ENCODE measurements around the gene ZYX. TPM values are rescaled to one million over a fixed set of nuclear protein-coding genes. Genes with fewer than 3 reads are reported as not detected.

ZYX gene
- total RNA-seq, 2 experiments from 2014 or later: 179 to 192 TPM

DNA sequence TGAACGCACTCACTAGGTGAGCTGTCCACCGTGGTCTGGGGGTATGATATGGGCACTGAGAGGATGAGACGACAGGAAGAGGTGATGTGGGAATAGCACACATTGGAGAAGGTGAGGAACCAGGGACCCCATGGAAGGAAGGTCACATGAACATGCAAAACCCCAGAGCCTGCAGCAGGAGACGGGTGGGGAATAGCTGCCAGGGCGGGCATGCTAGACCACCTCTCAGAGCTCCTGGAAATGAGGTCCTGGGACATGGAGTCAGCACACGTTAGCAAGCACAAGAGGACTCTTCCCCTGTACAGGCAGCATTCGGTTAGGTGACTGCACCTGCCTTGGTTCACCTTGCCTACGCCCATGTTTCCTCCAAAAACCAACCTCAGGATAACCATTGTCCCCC is 26.8 kb upstream of the ZYX start:
- ChIA-PET CTCF (interaction anchor here (0.9 to 1.2 kb wide), 2 partner anchors 9 to 63 kb away, joined by 3 to 5 read pairs; no protein-coding TSS in a partner anchor), POLR2A (no interaction called here)
- Mint-ChIP-seq H3K27ac (no peak overlapping the region), H3K4me1 (ENCODE audit: low read depth) (no peaks in the 10 kb centered on the region), H3K4me3 (no peak overlapping the region), H3K9me3 (ENCODE audit: insufficient read depth) (no peaks in the 10 kb centered on the region), H3K36me3 (ENCODE audit: low read depth) (no peaks in the 10 kb centered on the region), H3K27me3 (ENCODE audit: low read depth) (peaks cover 12% of the 10 kb centered on the region)
- DNase-seq (no peak), ATAC-seq (no peak)

DNA sequence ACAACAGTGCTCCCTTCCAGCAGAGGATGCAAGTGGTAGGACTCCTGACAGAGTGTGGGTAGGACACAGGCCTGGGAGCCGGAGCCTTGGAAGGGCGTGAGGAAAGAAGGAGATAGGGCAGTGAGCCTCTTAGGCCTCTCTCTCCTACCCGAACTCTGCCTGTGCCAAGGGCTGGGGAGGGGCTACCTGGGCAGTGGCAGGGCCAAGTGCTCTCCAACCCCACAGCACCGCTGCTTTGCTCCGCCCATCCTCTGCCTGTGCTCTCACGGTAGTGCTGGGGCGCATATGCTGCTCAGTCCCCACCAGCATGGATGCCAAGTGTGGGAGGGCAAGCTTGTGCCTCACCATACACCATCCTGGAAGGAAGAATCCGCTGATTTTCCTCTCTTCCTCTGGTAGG is 26.2 kb upstream of the ZYX start:
- Mint-ChIP-seq H3K9me3 (ENCODE audit: insufficient read depth) (no peaks in the 10 kb centered on the region), H3K36me3 (ENCODE audit: low read depth) (no peaks in the 10 kb centered on the region), H3K27ac (peak overlapping the region; percentile 31), H3K27me3 (ENCODE audit: low read depth) (peaks cover 12% of the 10 kb centered on the region), H3K4me3 (no peak overlapping the region), H3K4me1 (ENCODE audit: low read depth) (no peaks in the 10 kb centered on the region)
- no peak for ATAC-seq
- POLR2A ChIA-PET: no interaction called here
- no peak for DNase-seq
- CTCF ChIA-PET: interaction anchor here (0.7 to 2.9 kb wide), 2 partner anchors 10 to 55 kb away, joined by 3 to 8 read pairs; no protein-coding TSS in a partner anchor

DNA sequence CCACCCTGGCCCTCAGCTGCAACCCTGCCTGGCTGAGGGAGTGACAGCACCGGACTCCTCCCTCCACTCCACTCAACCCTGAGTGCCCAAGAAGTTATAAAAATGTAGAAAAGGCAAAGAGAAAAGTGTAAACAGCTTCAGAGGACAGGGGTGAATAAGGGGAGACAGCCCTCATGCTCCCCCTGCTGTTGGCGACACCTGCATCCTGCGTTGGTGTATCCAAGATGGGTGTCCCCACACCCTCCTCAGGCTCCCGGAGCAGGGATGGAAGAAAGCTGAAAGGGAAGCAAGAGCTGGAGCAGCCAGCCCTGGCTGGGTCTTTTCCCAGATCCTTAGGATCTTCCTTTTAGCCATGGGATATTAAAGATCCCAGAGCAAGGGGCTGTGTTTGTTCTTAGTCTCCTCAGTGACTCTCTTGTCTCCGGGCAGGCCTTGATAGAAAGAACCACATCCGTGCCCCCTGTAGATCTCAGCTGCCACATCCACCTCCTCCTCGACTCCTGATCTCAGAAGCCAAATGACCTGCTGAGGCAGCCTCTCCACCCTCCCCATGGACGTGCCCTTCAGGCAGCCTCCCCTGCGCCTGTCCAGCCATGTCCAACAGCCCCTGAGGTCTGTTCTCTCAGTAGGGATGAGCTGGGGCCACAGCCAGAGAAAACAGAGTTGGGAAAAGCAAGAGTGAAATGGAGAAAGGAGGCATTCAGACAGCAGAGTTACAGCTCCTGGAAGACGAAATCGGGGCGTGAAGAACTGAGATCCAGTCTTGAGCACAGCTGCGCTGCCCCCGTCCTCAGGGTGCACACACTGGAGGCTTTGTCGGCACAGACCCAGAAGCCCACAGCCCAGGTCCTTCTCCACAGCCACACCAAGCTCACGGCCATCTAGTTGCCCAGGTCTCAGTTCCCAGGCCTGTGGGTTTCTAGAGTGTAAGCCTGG is 25.4 kb upstream of the ZYX start:
- no peak for DNase-seq
- Mint-ChIP-seq H3K9me3 (ENCODE audit: insufficient read depth) (no peaks in the 10 kb centered on the region), H3K36me3 (ENCODE audit: low read depth) (no peaks in the 10 kb centered on the region), H3K4me1 (ENCODE audit: low read depth) (no peaks in the 10 kb centered on the region), H3K27ac (no peak overlapping the region), H3K27me3 (ENCODE audit: low read depth) (peaks cover 19% of the 10 kb centered on the region), H3K4me3 (no peak overlapping the region)
- ChIA-PET CTCF (interaction anchor here (0.7 to 2.9 kb wide), 4 partner anchors 11 to 115 kb away, joined by 3 to 8 read pairs (median 5); no protein-coding TSS in a partner anchor), POLR2A (no interaction called here)
- ATAC-seq: no peak

DNA sequence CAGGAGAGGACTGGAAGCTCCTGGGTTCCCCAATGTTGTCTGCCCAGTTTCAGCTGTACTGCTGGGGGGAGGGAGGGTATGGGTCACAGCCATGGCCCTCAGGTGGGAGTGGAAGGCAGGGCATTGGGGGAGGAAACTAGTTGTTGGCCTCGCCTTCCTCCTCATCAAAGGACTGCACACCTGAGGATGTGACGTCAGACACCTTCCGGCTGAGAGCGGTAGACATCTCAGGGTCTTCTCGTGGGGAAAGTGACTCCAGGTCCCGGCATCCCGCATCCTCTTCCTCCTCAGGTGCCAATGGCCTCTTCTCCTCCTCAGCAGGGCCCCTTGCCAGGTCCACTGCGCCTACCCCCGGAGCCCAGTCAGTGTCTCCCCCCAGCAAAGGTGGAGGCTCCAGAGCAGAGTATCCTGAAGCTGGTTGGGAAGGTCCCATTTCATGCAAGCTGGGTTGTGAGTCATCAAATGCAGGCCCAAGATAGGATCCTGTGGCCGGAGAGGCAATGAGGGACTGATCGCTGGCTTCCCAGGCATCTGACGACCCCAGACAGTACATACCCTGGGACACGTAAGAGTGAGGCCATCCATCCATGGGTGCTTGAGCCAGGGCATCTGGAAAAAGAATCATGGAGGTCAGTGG is 24.6 kb upstream of the ZYX start:
- H3K4me3 Mint-ChIP-seq: no peak overlapping the region
- no peaks in the 10 kb centered on the region for H3K4me1 Mint-ChIP-seq (ENCODE audit: low read depth)
- ChIA-PET POLR2A (interaction anchor here (1.0 kb wide), 1 partner anchor 19 kb away, joined by 3 read pairs; no protein-coding TSS in a partner anchor), CTCF (interaction anchor here (1.0 to 2.9 kb wide), 5 partner anchors 11 to 116 kb away, joined by 3 to 8 read pairs (median 4); no protein-coding TSS in a partner anchor)
- peaks cover 22% of the 10 kb centered on the region for H3K27me3 Mint-ChIP-seq (ENCODE audit: low read depth)
- H3K36me3 Mint-ChIP-seq (ENCODE audit: low read depth): no peaks in the 10 kb centered on the region
- DNase-seq (no peak), ATAC-seq (no peak)
- no peak overlapping the region for H3K27ac Mint-ChIP-seq
- H3K9me3 Mint-ChIP-seq (ENCODE audit: insufficient read depth): no peaks in the 10 kb centered on the region

DNA sequence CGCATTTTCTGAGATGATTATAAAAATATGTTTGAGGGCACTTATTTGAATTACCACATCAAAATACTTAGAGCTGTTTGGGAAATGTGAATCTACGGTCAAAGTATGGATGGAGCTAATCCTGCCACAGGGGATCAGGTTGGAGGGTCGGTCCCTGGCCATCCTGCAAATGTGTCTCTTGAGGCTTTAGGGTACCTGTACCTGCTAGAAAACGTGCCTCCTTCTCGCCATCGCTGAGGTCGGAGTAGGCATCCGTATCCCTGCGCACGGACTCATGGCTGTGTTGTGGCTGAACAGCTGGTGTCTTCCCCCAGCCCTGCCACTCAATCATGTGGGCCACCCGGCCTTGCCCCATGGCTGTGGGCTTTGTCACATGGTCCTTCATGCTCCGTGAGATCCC is 22.5 kb upstream of the ZYX start:
- ChIA-PET CTCF (interaction anchor here (1.0 to 2.0 kb wide), 4 partner anchors 13 to 118 kb away, joined by 4 to 8 read pairs (median 6); no protein-coding TSS in a partner anchor), POLR2A (no interaction called here)
- Mint-ChIP-seq H3K27me3 (ENCODE audit: low read depth) (peaks cover 31% of the 10 kb centered on the region), H3K27ac (no peak overlapping the region), H3K36me3 (ENCODE audit: low read depth) (no peaks in the 10 kb centered on the region), H3K9me3 (ENCODE audit: insufficient read depth) (no peaks in the 10 kb centered on the region), H3K4me1 (ENCODE audit: low read depth) (peaks cover 6% of the 10 kb centered on the region), H3K4me3 (no peak overlapping the region)
- ATAC-seq (no peak), DNase-seq (no peak)

DNA sequence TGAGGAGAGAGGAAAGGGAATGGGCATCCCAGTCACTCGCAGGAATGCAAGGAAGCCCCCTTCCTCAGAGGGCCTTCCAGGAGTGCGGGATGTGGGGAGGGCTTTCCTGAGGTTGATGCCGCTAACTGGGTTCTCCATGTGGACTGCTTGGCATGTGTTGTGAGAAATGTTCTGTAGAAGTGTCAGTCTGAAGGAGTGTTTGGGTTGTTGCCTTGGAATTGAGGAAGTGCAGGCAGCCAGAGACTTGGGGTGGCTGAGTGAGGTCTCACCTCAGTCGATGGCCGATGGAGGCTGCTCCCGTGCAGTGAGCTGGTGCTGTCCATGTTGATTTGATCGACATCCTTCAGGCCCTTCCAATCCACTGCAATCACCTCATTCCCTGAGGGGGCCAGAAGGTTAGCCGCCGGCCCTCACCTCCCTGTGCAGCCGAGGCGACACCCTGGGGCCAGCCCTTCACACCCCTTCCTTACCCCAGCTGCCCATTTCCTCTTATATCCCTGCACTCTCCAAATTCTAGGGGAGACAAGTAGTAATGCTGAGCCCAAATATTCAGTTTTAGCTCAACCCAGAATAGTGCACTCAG is 21.3 kb upstream of the ZYX start:
- CTCF ChIA-PET: interaction anchor here (0.8 to 2.2 kb wide), 9 partner anchors 9 to 145 kb away, joined by 3 to 9 read pairs (median 4); no protein-coding TSS in a partner anchor
- H3K36me3 Mint-ChIP-seq (ENCODE audit: low read depth): no peaks in the 10 kb centered on the region
- no peak overlapping the region for H3K4me3 Mint-ChIP-seq
- H3K4me1 Mint-ChIP-seq (ENCODE audit: low read depth): peaks cover 6% of the 10 kb centered on the region
- H3K9me3 Mint-ChIP-seq (ENCODE audit: insufficient read depth): no peaks in the 10 kb centered on the region
- POLR2A ChIA-PET: interaction anchor here (1.0 to 1.2 kb wide), 3 partner anchors 14 to 20 kb away, joined by 3 read pairs; no protein-coding TSS in a partner anchor
- H3K27me3 Mint-ChIP-seq (ENCODE audit: low read depth): peaks cover 42% of the 10 kb centered on the region
- DNase-seq: no peak
- no peak for ATAC-seq
- H3K27ac Mint-ChIP-seq: no peak overlapping the region

DNA sequence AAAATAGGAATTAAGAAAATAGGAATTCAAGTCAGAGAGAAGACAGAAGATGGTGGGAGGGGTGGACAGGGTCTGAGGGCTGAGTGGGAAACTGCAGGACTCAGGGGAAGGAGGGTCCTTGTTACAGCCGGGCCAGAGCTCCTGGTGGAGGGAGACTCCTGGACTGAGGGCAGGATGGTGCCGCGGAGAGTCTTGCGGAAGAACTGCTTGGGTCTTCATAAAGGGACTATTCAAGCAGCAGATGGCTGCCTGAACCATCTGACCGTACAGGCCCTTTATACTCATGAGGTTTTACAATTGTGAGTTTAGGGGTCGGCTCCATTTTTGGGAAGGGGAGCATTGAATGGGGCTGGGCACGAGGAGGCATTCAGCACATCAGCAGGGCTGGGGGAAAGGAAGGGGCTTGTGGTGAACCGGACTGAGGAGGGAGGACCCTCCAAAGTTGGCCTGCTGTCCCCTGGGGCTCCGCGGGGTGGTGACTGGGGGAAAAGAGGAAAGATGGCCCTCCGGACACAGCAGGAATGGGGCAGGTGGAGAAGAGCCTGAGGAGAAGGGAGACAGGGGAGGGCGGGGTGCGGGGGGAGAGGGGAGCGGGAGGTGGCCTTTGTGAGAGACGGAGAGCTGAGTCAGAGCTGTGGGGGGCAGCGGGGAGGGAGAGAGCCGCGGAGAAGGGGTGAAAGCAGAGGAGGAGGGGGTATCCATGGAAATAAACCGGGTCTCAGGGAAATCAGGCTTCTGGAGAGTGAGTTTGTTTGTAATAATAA is 20.2 kb upstream of the ZYX start:
- peaks cover 48% of the 10 kb centered on the region for H3K27me3 Mint-ChIP-seq (ENCODE audit: low read depth)
- CTCF ChIA-PET: interaction anchor here (0.8 to 2.2 kb wide), 6 partner anchors 8 to 120 kb away, joined by 3 to 9 read pairs (median 4); no protein-coding TSS in a partner anchor
- no peak for ATAC-seq

DNA sequence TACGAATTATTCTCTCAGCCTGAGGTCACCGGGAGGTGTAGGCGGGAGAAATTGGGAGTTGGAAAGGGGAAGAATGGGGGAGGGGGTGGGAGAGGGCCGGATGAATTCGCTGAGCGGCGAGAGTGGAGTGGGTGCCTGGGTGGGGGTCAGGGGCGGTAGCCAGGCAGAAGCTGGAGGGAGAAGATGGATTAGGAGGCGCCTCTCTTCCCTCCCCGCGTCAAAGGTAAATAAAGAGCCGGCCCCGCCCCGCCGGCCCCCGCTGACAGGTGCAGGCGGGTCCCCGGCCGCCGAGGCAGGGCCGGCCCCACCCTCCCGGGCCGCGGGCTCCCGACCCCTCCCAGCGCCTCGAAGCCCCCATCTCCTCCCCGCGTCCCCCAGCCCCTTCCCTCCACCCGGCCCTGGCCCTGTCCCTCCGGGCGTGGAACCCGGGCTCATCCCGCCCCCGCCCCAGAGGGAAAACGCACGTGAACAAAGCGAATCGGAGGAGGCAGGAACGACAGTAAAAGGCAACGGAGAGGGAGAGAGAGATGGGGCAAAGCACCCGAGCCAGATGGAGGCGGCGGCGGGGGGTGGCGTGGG is 19.5 kb upstream of the ZYX start:
- ChIA-PET CTCF (interaction anchor here (0.9 kb wide), 1 partner anchor 10 kb away, joined by 3 read pairs; no protein-coding TSS in a partner anchor), POLR2A (interaction anchor here (1.3 kb wide), 1 partner anchor 14 kb away, joined by 5 read pairs; no protein-coding TSS in a partner anchor)
- no peak overlapping the region for H3K27ac Mint-ChIP-seq
- H3K9me3 Mint-ChIP-seq (ENCODE audit: insufficient read depth): no peaks in the 10 kb centered on the region
- peaks cover 6% of the 10 kb centered on the region for H3K4me1 Mint-ChIP-seq (ENCODE audit: low read depth)
- no peaks in the 10 kb centered on the region for H3K36me3 Mint-ChIP-seq (ENCODE audit: low read depth)
- peaks cover 52% of the 10 kb centered on the region for H3K27me3 Mint-ChIP-seq (ENCODE audit: low read depth)
- no peak for DNase-seq
- H3K4me3 Mint-ChIP-seq: peak overlapping the region; percentile 80
- ATAC-seq: peak; percentile 33

More for the DNA sequence above, 20.2 kb upstream of the ZYX start:
- Mint-ChIP-seq H3K4me1 (ENCODE audit: low read depth) (peaks cover 6% of the 10 kb centered on the region), H3K36me3 (ENCODE audit: low read depth) (no peaks in the 10 kb centered on the region), H3K9me3 (ENCODE audit: insufficient read depth) (no peaks in the 10 kb centered on the region), H3K4me3 (peak overlapping the region; percentile 50), H3K27ac (no peak overlapping the region)
- no peak for DNase-seq
- POLR2A ChIA-PET: interaction anchor here (1.2 kb wide), 1 partner anchor 14 kb away, joined by 3 read pairs; no protein-coding TSS in a partner anchor

DNA sequence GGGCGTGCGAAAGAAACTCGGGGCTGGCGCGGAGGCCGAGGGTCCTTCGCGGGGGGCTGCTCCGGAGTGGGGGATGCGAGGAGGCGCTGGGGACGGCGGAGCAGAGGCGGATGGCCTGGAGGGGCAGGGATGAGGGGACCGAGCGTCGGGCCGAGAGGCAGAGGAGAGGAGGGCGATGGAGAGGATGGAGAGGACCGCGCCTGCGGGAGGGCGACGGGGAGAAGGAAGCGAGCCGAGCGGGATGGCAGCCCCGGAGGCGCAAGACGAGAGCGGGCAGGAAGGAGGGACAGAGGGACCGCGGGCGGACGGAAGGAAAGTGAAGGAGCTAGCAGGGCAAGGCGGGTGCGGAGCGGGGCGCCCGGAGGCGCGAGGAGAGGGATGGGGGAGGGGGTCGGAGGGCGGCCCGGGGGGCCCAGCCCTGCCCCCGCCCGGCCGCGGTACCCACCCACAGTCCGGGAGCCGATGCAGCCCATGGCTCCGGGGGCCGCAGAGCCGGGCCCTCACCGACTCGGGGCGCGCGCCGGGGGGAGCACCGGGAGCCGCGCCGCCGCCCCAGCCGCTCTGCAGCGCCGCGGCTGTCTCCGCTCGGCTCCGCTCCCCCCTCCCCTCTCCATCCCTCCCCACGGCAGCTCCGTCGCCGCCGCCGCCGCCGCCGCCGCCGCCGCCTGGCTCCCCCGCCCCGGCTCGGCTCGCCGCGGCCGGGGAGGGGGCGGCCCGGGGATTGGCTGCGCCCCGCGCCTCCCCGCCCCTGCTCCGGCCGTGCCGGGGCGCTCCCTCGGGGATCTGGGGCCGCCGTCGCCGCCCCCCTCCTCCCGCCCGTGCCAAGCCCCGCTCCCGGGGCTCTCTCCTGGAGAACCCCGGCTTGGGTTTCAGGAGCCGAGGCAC is 18.8 kb upstream of the ZYX start, which contains the start of gene FAM131B:
FAM131B (minus strand) TSS at position 583 of the 885 bp plus-strand sequence; CDS start at position 473, 110 bp downstream.
- Mint-ChIP-seq H3K36me3 (ENCODE audit: low read depth) (no peaks in the 10 kb centered on the region), H3K4me1 (ENCODE audit: low read depth) (peaks cover 6% of the 10 kb centered on the region), H3K4me3 (peak within 1 kb of the TSS; percentile 80), H3K9me3 (ENCODE audit: insufficient read depth) (no peaks in the 10 kb centered on the region), H3K27ac (peak within 1 kb of the TSS; percentile 57), H3K27me3 (ENCODE audit: low read depth) (peaks cover 52% of the 10 kb centered on the region)
- POLR2A ChIA-PET: interaction anchor here (1.3 kb wide), 1 partner anchor 13 kb away, joined by 5 read pairs; no protein-coding TSS in a partner anchor
- ATAC-seq: peak; percentile 82
- DNase-seq: peak; percentile 48
- CTCF ChIA-PET: interaction anchor here (0.7 to 0.9 kb wide), 2 partner anchors 10 to 17 kb away, joined by 3 read pairs; no protein-coding TSS in a partner anchor

Measured in activated CD8-positive, alpha-beta T cell treated with anti-CD3 and anti-CD28 coated beads, Interleukin-2, amount 10 ng/mL, durations not matched to agents 7 days and 5 days (primary cell).